ENCODE results near the gene SERINC5. TPM values are rescaled to one million over a fixed set of nuclear protein-coding genes. Genes with fewer than 3 reads are reported as not detected.
"Not testable (repeated sequence)": the region's sequence is repeated elsewhere in the genome, so short reads cannot be mapped to it uniquely, and the experiment has no call there.

SERINC5 gene
- total RNA-seq, 2 experiments from 2014 or later: 32.4 to 33.1 TPM

DNA sequence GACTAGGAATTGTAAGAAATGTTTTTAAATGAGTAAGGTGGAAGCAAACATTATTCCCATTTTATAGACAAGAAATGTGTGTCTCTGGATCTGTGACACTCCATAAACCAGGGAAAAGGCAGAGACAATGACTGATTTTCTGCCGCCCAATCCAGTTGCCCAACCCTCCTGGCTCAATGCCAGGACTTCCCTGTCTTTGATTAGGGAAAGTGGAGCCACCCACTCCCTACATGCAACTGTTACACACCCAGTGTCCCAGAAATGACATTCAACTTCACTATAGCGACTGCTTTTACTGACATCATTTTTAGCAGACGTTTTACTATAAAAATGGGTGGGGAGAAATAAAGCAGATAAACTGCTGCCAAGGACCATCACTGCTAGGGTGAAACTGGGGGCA is 141.0 kb downstream of the SERINC5 start:
- CTCF ChIA-PET: interaction anchor here (1.0 kb wide), 1 partner anchor 190 kb away, joined by 3 read pairs; no protein-coding TSS in a partner anchor
- no peak overlapping the region for H3K27ac Mint-ChIP-seq
- peaks cover 33% of the 10 kb centered on the region for H3K4me1 Mint-ChIP-seq (ENCODE audit: low read depth)
- DNase-seq (no peak), ATAC-seq (no peak)
- no peaks in the 10 kb centered on the region for H3K27me3 Mint-ChIP-seq
- peaks cover 21% of the 10 kb centered on the region for H3K9me3 Mint-ChIP-seq
- TF ChIP-seq, protein P1, sequence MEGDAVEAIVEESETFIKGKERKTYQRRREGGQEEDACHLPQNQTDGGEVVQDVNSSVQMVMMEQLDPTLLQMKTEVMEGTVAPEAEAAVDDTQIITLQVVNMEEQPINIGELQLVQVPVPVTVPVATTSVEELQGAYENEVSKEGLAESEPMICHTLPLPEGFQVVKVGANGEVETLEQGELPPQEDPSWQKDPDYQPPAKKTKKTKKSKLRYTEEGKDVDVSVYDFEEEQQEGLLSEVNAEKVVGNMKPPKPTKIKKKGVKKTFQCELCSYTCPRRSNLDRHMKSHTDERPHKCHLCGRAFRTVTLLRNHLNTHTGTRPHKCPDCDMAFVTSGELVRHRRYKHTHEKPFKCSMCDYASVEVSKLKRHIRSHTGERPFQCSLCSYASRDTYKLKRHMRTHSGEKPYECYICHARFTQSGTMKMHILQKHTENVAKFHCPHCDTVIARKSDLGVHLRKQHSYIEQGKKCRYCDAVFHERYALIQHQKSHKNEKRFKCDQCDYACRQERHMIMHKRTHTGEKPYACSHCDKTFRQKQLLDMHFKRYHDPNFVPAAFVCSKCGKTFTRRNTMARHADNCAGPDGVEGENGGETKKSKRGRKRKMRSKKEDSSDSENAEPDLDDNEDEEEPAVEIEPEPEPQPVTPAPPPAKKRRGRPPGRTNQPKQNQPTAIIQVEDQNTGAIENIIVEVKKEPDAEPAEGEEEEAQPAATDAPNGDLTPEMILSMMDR (IDR thresholded peaks at IDR 0.05): no peak
- H3K36me3 Mint-ChIP-seq (ENCODE audit: low read depth): peaks cover 21% of the 10 kb centered on the region
- intact Hi-C loops (cut with micrococcal nuclease): no loop called here
- no peak overlapping the region for H3K4me3 Mint-ChIP-seq
- POLR2A ChIA-PET: no interaction called here

DNA sequence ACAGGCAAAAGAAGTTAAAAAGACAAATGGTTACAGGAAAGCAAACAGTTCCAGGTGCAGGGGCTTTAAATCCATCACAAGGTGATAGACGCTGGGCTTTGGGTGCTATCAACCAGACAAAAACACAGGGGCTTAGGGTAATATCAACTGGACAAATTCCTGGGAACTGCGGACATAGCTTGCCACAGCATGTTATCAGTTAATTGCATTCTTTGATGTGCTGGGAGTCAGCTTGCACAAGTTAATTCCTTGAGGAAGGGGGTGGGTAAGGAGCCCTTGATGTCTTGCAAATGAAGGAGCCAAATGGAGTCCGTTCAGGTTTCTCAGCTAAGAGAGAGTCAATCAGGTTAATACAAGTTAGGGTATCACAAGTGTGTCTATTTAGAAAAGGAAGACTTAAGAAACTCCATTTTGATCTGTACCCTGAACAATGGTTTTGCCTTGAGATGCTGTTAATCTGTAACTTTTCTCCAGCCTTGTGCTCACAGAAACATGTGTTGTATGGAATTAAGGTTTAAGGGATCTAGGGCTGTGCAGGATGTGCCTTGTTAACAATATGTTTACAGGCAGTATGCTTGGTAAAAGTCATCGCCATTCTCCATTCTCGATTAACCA is 144.4 kb downstream of the SERINC5 start:
- intact Hi-C loops (cut with micrococcal nuclease); DNase-seq; H3K27me3 Mint-ChIP-seq; H3K27ac Mint-ChIP-seq; POLR2A ChIA-PET; ATAC-seq; CTCF ChIA-PET; H3K4me3 Mint-ChIP-seq: not testable (repeated sequence)
- Mint-ChIP-seq H3K36me3 (ENCODE audit: low read depth) (peaks cover 16% of the 10 kb centered on the region), H3K9me3 (peaks cover 14% of the 10 kb centered on the region), H3K4me1 (ENCODE audit: low read depth) (peaks cover 32% of the 10 kb centered on the region)

DNA sequence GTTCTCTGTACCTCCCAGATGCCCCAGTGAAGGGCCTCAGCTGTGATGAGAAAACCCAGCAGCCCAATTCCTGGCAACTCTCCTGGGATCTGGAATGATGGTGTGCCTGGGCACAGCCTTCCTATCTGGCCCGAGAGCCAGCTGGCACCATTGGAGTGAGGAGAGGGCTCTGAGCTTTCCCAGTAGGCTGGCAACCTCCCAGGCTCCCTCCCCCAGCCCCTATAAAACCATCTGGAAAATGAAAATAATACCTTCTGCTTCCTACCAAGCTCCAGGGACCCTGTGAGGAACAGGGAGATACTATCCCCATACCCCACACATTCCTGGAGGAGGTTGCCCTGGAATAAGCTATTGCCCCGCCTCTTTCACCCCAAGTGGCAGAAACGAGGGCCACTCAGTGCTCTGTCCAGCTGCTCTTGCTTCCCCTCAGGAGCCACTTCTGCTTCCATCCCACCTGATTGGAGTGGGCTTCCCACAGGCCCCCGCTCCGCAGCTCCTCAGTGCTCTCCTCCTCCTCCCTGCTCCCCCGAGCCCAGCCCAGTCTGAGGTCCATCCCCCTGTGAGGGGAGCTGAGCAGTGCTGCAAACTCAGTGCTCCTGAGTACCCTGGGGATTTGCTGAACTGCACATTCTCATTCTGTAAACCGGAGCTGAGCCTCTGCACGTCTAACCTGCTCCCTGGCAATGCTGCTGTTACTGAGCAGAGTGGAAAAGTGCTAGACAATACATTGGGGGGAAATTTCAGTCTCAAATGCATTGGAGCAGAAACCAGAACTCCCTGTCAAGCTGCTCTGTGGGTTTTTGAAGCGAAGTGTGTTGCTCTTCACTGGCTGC is 146.0 kb downstream of the SERINC5 start:
- TF ChIP-seq, protein P1 (IDR thresholded peaks at IDR 0.05): no peak
- Mint-ChIP-seq H3K27me3 (no peaks in the 10 kb centered on the region), H3K36me3 (ENCODE audit: low read depth) (peaks cover 15% of the 10 kb centered on the region), H3K9me3 (peaks cover 13% of the 10 kb centered on the region), H3K27ac (no peak overlapping the region), H3K4me1 (ENCODE audit: low read depth) (peaks cover 34% of the 10 kb centered on the region), H3K4me3 (no peak overlapping the region)
- ChIA-PET POLR2A (interaction anchor here (0.7 to 1.3 kb wide), 4 partner anchors 11 to 146 kb away, joined by 3 to 4 read pairs (median 3); partner anchors contain the start of gene SERINC5), CTCF (interaction anchor here (0.6 to 1.8 kb wide), 8 partner anchors 8 to 198 kb away, joined by 3 to 9 read pairs (median 4); no protein-coding TSS in a partner anchor)
- no peak for DNase-seq
- intact Hi-C loops (cut with micrococcal nuclease): no loop called here
- peak; percentile 38 for ATAC-seq

DNA sequence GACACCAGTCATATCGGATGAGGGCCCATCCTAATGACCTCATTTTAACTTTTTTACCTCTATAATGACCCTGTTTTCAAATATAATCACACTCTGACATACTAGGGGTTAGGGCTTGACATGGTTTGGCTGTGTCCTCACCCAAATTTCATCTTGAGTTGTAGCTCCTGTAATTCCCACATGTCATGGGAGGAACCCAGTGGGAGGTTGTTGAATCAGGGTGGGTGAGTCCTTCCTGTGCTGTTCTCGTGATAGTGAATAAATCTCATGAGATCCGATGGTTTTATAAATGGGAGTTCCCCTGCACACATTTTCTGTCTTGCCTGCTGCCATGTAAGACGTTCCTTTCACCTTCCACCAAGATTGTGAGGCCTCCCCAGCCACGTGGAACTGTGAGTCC is 148.9 kb downstream of the SERINC5 start:
- Mint-ChIP-seq H3K27me3 (no peaks in the 10 kb centered on the region), H3K4me1 (ENCODE audit: low read depth) (peaks cover 64% of the 10 kb centered on the region), H3K36me3 (ENCODE audit: low read depth) (no peaks in the 10 kb centered on the region), H3K4me3 (no peak overlapping the region), H3K9me3 (peaks cover 3% of the 10 kb centered on the region), H3K27ac (no peak overlapping the region)
- ATAC-seq: no peak
- CTCF ChIA-PET: interaction anchor here (0.9 to 1.9 kb wide), 2 partner anchors 11 to 19 kb away, joined by 3 to 7 read pairs; no protein-coding TSS in a partner anchor
- no peak for DNase-seq
- intact Hi-C loops (cut with micrococcal nuclease): no loop called here
- POLR2A ChIA-PET: interaction anchor here (0.8 to 1.0 kb wide), 2 partner anchors 10 to 86 kb away, joined by 3 read pairs; no protein-coding TSS in a partner anchor
- TF ChIP-seq, protein P1 (IDR thresholded peaks at IDR 0.05): no peak

DNA sequence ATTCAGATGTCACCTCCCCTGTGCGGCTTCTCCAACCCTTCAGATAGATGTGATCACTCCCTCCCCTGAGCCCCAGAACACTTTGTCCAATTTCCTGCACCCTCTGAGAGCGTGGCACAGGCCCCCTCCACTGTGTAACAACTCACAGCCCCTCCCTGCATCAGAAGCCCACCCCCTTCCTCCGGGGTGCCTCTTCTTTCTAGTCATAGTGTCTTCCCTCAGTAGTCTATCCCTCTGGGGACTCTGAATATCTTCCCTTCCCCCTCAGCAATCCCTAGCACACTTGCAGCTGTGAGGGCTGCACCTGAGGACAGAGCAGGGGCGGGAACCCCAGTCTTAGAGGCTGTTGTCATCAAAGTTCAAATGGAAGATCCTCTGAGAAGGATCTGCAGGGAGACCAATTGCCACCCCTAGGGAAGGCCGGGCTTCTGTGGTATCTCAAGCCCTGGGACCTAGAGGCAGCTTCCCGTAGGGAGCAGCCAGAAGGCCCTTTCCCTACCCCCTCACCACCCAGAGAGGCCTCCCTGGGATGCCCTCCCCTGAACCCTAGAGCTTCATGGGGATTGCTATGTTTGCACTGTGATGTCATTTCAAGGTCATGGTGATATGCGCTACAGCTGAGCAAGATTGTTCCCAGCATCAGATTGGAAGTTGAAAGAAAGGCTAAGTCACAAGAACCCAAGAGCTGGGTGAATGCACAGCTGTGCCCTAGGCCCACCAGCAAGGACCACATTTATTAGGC is 150.0 kb downstream of the SERINC5 start:
- POLR2A ChIA-PET: interaction anchor here (1.0 kb wide), 2 partner anchors 18 to 87 kb away, joined by 3 read pairs; no protein-coding TSS in a partner anchor
- Mint-ChIP-seq H3K9me3 (peaks cover 3% of the 10 kb centered on the region), H3K27me3 (no peaks in the 10 kb centered on the region), H3K4me3 (no peak overlapping the region), H3K4me1 (ENCODE audit: low read depth) (peaks cover 72% of the 10 kb centered on the region), H3K36me3 (ENCODE audit: low read depth) (no peaks in the 10 kb centered on the region), H3K27ac (peak overlapping the region; percentile 37)
- no peak for ATAC-seq
- CTCF ChIA-PET: interaction anchor here (0.7 to 1.9 kb wide), 4 partner anchors 12 to 20 kb away, joined by 3 to 7 read pairs (median 4); no protein-coding TSS in a partner anchor
- DNase-seq: no peak
- TF ChIP-seq, protein P1 (IDR thresholded peaks at IDR 0.05): no peak
- intact Hi-C loops (cut with micrococcal nuclease): no loop called here

All from activated CD8-positive, alpha-beta T cell treated with anti-CD3 and anti-CD28 coated beads for 36 hours (primary cell).